Erythroblast (primary cell): Measurements from ENCODE around the gene FAM83C.

Source experiments
- GATA1 ChIP-seq: IDR thresholded peaks from 2 replicates; pipeline ENCODE4 v1.6.1; 2011; ENCODE audit warnings: low read depth, mild to moderate bottlenecking, control low read depth, low read length, moderate library complexity
- POLR2A ChIP-seq: IDR thresholded peaks from 2 replicates; pipeline ENCODE4 v1.6.1; 2011; ENCODE audit warnings: mild to moderate bottlenecking, low read length

DNA sequence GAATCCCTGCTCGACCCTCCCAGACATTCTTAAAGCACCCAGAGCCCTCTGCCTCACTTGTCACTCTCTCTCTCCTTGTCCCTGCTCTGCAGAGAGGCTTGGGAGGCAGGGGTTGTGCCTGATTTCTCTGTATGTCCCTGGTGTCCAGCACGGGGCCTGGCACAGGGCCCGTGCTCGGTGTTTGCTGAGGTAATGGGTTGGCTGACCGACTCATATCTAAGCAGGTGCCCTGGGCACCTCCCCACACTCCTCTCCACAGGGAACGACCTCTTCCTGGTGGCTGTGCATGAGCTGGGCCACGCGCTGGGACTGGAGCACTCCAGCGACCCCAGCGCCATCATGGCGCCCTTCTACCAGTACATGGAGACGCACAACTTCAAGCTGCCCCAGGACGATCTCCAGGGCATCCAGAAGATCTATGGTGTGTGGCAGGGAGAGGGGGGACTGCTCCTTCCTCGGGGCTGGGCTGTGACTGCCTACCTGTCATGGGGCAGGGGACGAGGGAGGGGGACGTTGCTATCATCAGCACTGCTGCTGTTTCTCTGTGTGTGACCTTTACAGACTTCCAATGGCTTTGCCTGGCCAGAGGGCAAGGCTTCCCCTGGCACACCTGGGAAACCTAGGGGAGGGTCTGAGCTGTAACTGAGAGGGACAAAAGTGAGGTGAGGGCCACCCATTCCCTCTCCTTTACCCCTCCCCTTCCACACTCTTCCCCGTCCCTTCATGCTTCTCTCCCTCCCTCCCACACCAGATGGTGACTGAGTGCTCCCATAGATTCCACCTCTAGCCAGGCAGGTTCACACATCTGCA, 28.5 kb downstream of the FAM83C start:
- TF ChIP-seq POLR2A (no peak), GATA1 (no peak)
